Epithelial cell of esophagus (primary cell): ENCODE results near the gene CLEC11A.

Experiments used
- DNase-seq: peaks from one replicate; pipeline ENCODE4 v3.0.0; 2010; ENCODE audit warnings: low read depth
- H3K4me3 ChIP-seq: 2 replicates; pipeline ENCODE4 v1.5.1; 2011; ENCODE audit warnings: mild to moderate bottlenecking, low read length, control low read depth
- TF ChIP-seq, protein P1 (sequence below): IDR thresholded peaks from 2 replicates; pipeline ENCODE4 v1.5.1; 2011; ENCODE audit warnings: low read depth, mild to moderate bottlenecking, low read length, control low read depth, inconsistent platforms; ENCODE audit not compliant: insufficient read depth; ENCODE audit errors: missing control alignments

Gene CLEC11A

GRCh38 chr19:50723069-50723468, at the start of gene CLEC11A:
TSS of gene CLEC11A (plus strand) at chr19:50723364. CDS start at chr19:50723526, 162 bp downstream.
- DNase-seq = no peak
- H3K4me3 ChIP-seq = no peak within 1 kb of the TSS
- TF ChIP-seq, protein P1, sequence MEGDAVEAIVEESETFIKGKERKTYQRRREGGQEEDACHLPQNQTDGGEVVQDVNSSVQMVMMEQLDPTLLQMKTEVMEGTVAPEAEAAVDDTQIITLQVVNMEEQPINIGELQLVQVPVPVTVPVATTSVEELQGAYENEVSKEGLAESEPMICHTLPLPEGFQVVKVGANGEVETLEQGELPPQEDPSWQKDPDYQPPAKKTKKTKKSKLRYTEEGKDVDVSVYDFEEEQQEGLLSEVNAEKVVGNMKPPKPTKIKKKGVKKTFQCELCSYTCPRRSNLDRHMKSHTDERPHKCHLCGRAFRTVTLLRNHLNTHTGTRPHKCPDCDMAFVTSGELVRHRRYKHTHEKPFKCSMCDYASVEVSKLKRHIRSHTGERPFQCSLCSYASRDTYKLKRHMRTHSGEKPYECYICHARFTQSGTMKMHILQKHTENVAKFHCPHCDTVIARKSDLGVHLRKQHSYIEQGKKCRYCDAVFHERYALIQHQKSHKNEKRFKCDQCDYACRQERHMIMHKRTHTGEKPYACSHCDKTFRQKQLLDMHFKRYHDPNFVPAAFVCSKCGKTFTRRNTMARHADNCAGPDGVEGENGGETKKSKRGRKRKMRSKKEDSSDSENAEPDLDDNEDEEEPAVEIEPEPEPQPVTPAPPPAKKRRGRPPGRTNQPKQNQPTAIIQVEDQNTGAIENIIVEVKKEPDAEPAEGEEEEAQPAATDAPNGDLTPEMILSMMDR = no peak

DNA sequence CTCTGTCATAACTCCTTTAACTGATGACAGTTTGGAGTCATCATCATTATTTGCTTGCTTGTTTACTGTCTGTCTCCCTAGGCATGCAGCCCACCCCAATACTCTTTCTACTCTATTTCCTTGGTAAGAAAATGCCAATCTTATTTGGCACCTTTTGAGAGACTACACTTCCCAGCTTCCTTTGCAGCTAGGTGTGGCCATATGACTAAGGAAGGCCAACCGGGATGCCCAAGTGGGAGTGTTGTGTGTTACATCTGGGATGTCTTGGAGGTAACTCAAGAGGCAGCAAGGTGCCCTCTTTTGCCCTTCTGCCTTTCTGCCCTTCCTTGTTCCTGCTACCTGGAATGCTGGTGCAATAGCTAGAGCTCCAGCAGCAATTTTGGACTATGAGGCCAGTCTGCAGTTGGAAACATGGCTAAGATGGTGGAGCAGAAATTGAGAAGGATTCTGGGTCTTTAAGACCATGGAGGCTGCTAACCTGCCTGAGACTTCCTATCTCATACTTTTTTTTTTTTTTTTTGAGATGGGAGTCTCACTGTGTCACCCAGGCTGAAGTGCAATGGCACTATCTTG, 46.5 kb upstream of the CLEC11A start:
- TF ChIP-seq, protein P1 = no peak
- DNase-seq = no peak
- H3K4me3 ChIP-seq = no peak overlapping the region

DNA sequence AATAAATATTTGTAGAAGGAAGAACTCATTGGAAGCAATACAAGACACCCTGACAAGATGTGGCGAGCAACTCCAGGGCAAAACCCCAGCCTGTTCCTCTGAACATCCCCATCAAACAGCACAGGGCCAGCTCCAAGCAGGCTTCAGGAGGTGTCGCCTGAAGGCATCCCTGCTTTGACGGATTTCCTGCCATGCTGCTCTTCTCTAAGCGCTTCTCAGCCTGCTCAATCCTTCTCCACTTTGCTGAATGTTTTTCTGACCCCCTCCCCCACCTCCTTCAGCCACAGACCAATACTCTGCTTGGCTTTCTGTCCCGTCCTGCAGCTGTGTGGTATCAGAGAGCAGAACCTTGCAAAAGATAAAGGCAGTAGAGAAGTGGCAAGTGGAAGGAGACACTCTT, 45.5 kb upstream of the CLEC11A start:
- no peak overlapping the region for H3K4me3 ChIP-seq
- TF ChIP-seq, protein P1 = no peak
- no peak for DNase-seq

GRCh38 chr19:50678323-50678722, 44.8 kb upstream of the CLEC11A start:
- no peak overlapping the region for H3K4me3 ChIP-seq
- no peak for DNase-seq
- TF ChIP-seq, protein P1 = no peak

GRCh38 chr19:50679177-50680125, 43.7 kb upstream of the CLEC11A start:
- no peak overlapping the region for H3K4me3 ChIP-seq

DNA sequence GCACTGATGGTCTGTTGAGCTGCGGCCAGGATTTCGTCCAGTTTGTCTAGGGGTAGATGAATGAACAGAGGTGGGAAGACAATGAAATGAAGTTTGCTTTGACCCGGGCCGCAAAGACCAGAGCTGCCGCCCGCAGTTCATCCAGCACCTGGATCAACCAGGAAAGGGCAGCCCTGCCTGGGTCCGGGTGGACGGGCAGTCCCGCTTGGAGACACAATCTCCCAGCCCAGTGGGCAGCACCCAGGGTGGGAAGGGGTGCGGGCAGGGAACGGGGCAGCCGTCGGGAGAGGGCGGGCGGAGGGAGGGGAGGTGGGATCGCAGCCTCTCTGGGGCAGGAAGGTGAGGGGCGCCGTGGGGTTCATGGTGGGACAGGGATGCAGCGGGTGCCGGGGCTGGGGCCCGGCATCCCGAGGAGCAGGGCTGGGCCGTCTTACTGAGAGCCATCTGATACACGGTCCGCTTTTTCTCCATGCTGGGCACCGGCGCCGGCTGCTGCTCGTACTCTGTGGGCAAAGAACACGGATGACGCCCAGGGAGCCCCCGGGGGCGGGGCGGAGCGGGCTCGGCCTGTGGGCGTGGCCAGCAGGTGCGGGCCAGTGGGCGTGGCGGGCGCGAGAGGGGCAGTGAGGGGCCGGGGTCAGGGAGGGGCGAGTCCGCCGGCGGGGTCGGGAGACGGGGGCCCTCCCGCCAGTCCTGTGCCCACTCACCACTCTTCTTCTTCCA, 36.7 kb upstream of the CLEC11A start:
- DNase-seq = no peak
- TF ChIP-seq, protein P1 = no peak
- H3K4me3 ChIP-seq = no peak overlapping the region

More at GRCh38 chr19:50679177-50680125, 43.7 kb upstream of the CLEC11A start:
- peak; percentile 21 for DNase-seq
- TF ChIP-seq, protein P1 = no peak
